ENCODE measurements around the gene MIA2.
"Not testable (repeated sequence)": the region's sequence is repeated elsewhere in the genome, so short reads cannot be mapped to it uniquely, and the experiment has no call there.

The MIA2 gene

GRCh38 chr14:39251547-39251946, 17.8 kb downstream of the MIA2 start:
- DNase-seq (ENCODE audit: low read depth), result no peak
- TF ChIP-seq, protein P1, sequence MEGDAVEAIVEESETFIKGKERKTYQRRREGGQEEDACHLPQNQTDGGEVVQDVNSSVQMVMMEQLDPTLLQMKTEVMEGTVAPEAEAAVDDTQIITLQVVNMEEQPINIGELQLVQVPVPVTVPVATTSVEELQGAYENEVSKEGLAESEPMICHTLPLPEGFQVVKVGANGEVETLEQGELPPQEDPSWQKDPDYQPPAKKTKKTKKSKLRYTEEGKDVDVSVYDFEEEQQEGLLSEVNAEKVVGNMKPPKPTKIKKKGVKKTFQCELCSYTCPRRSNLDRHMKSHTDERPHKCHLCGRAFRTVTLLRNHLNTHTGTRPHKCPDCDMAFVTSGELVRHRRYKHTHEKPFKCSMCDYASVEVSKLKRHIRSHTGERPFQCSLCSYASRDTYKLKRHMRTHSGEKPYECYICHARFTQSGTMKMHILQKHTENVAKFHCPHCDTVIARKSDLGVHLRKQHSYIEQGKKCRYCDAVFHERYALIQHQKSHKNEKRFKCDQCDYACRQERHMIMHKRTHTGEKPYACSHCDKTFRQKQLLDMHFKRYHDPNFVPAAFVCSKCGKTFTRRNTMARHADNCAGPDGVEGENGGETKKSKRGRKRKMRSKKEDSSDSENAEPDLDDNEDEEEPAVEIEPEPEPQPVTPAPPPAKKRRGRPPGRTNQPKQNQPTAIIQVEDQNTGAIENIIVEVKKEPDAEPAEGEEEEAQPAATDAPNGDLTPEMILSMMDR (conservative IDR thresholded peaks at IDR 0.05; ENCODE audit: control insufficient read depth, insufficient read depth, low read depth, low read length), result no peak
- no peak overlapping the region for H3K4me3 ChIP-seq (ENCODE audit: control insufficient read depth, low read depth, low read length)

GRCh38 chr14:39257388-39257787, 23.7 kb downstream of the MIA2 start:
- DNase-seq (ENCODE audit: low read depth); H3K4me3 ChIP-seq (ENCODE audit: control insufficient read depth, low read depth, low read length): not testable (repeated sequence)

DNA sequence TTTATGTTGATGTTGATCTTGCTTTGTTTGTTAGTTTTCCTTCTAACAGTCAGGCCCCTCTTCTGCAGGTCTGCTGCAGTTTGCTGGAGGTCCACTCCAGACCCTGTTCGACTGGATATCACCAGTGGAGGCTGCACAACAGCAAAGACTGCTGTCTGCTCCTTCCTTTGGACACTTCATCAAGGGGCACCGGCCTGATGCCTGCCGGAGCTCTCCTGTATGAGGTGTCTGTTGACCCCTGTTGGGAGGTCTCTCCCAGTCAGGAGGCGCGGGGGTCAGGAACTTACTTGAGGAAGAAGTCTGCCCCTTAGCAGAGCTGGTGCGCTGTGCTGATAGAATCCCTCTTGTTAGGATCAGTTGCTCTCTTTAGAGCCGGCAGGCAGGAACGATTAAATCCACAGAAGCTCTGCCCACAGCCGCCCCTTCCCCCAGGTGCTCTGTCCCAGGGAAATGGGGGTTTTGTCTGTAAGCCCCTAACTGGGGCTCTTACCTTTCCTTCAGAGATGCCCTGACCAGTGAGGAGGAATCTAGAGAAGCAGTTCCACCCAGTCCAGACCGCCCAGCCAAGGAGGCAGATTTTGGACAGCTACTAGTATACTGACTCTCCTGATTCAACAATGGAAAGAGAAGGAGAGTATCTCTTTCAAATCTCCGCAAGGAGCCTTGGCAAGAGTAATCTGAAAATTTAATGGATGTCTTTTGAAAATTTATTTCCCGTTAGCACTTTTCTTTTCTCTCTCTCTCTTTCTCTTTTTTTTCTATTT, 25.2 kb downstream of the MIA2 start:
- TF ChIP-seq, protein P1 (conservative IDR thresholded peaks at IDR 0.05; ENCODE audit: control insufficient read depth, insufficient read depth, low read depth, low read length), result no peak
- no peak for DNase-seq (ENCODE audit: low read depth)
- H3K4me3 ChIP-seq (ENCODE audit: control insufficient read depth, low read depth, low read length), result no peak overlapping the region

- not testable (repeated sequence) for H3K4me3 ChIP-seq (ENCODE audit: control insufficient read depth, low read depth, low read length); DNase-seq (ENCODE audit: low read depth)
Measured at GRCh38 chr14:39260161-39260560, 26.4 kb downstream of the MIA2 start.

GRCh38 chr14:39262214-39262613, 28.5 kb downstream of the MIA2 start:
- not testable (repeated sequence) for H3K4me3 ChIP-seq (ENCODE audit: control insufficient read depth, low read depth, low read length); DNase-seq (ENCODE audit: low read depth)

DNA sequence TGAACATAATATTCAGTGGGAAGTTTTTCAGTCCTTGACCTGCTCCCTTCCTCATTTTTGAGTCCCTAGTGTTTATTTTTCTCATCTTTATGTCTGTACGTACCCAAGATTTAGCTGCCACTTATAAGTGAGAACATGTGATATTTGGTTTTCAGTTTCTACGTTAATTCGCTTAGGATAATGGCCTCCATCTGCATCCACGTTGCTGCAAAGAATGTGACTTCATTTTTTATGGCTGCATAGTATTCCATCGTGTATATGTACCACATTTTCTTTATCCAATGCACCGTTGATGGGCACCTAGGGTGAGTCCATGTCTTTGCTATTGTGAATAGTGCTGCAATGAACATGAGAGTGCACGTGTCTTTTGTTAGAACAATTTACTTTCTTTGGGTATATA, 30.3 kb downstream of the MIA2 start:
- TF ChIP-seq, protein P1 (conservative IDR thresholded peaks at IDR 0.05; ENCODE audit: control insufficient read depth, insufficient read depth, low read depth, low read length), result no peak
- no peak for DNase-seq (ENCODE audit: low read depth)
- H3K4me3 ChIP-seq (ENCODE audit: control insufficient read depth, low read depth, low read length), result no peak overlapping the region

- TF ChIP-seq, protein P1 (conservative IDR thresholded peaks at IDR 0.05; ENCODE audit: control insufficient read depth, insufficient read depth, low read depth, low read length), result no peak
- H3K4me3 ChIP-seq (ENCODE audit: control insufficient read depth, low read depth, low read length), result no peak overlapping the region
- no peak for DNase-seq (ENCODE audit: low read depth)
Measured at GRCh38 chr14:39264558-39264957, 30.8 kb downstream of the MIA2 start.

GRCh38 chr14:39265033-39265432, 31.3 kb downstream of the MIA2 start:
- TF ChIP-seq, protein P1 (conservative IDR thresholded peaks at IDR 0.05; ENCODE audit: control insufficient read depth, insufficient read depth, low read depth, low read length), result no peak
- H3K4me3 ChIP-seq (ENCODE audit: control insufficient read depth, low read depth, low read length), result no peak overlapping the region
- peak; percentile 50 for DNase-seq (ENCODE audit: low read depth)

Measured in fibroblast of mammary gland (primary cell).